Endothelial cell (in vitro differentiated cells): ENCODE data around the gene SMIM20. TPM values are rescaled to one million over a fixed set of nuclear protein-coding genes. Genes with fewer than 3 reads are reported as not detected.

Experiments
- DNase-seq: peaks from one replicate; pipeline ENCODE4 v3.0.0; 2021; ENCODE audit warnings: low spot score
- H3K27ac Mint-ChIP-seq: one replicate; pipeline ENCODE4 v1.8.0; 2021; ENCODE audit warnings: mixed read lengths, inconsistent platforms; ENCODE audit not compliant: unreplicated experiment
- H3K27me3 Mint-ChIP-seq: one replicate; pipeline ENCODE4 v1.8.0; 2021; ENCODE audit warnings: mild to moderate bottlenecking, moderate library complexity, mixed read lengths, inconsistent platforms; ENCODE audit not compliant: unreplicated experiment
- H3K36me3 Mint-ChIP-seq: one replicate; pipeline ENCODE4 v1.8.0; 2021; ENCODE audit warnings: mild to moderate bottlenecking, low read depth, mixed read lengths, inconsistent platforms; ENCODE audit not compliant: unreplicated experiment
- H3K4me1 Mint-ChIP-seq: one replicate; pipeline ENCODE4 v1.8.0; 2021; ENCODE audit warnings: mild to moderate bottlenecking, mixed read lengths, inconsistent platforms; ENCODE audit not compliant: unreplicated experiment
- H3K4me3 Mint-ChIP-seq: one replicate; pipeline ENCODE4 v1.8.0; 2021; ENCODE audit warnings: mild to moderate bottlenecking, mixed read lengths, inconsistent platforms; ENCODE audit not compliant: unreplicated experiment
- H3K9me3 Mint-ChIP-seq: one replicate; pipeline ENCODE4 v1.8.0; 2021; ENCODE audit warnings: mixed read lengths, inconsistent platforms; ENCODE audit not compliant: unreplicated experiment
- total RNA-seq: library from RNA; stranded (reverse); fragmentation: NEBNext Ultra II Directional; extraction: Animal tissue kit (Norgen Biotek cat#: 25700); gene quantifications from one replicate; pipeline ENCODE4 v1.2.1, GENCODE V29; 2021; ENCODE audit not compliant: unreplicated experiment
- TF ChIP-seq, protein P1 (sequence below): fragments of 200-600 bp; sonication (generic); IDR thresholded peaks from one replicate; pipeline ENCODE4 v1.5.0; 2021; ENCODE audit warnings: antibody characterized with exemption; ENCODE audit not compliant: unreplicated experiment

Gene SMIM20
- total RNA-seq, 1 donor from 2014 or later = 22.5 TPM

DNA sequence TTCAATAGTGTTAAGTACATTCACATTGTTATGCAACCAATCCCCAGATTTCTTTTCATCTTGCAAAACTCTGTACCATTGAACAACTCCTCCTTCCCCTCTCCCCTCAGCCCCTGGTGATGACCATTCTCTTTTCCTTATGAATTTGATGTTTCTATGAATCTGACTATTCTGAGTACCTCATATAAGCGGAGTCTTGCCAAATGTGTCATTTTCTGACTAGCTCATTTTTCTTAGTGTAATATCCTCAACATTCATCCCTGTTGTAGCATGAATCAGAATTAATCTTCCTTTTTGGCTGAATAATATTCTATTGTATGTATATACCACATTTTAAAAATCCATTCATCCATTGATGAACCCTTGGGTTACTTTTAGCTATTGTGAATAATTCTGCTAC lies 34.0 kb downstream of the SMIM20 start:
- Mint-ChIP-seq H3K27ac (no peak overlapping the region), H3K4me1 (peaks cover 16% of the 10 kb centered on the region), H3K4me3 (no peak overlapping the region), H3K36me3 (no peaks in the 10 kb centered on the region), H3K9me3 (no peaks in the 10 kb centered on the region), H3K27me3 (peaks cover 2% of the 10 kb centered on the region)
- DNase-seq = no peak
- TF ChIP-seq, protein P1, sequence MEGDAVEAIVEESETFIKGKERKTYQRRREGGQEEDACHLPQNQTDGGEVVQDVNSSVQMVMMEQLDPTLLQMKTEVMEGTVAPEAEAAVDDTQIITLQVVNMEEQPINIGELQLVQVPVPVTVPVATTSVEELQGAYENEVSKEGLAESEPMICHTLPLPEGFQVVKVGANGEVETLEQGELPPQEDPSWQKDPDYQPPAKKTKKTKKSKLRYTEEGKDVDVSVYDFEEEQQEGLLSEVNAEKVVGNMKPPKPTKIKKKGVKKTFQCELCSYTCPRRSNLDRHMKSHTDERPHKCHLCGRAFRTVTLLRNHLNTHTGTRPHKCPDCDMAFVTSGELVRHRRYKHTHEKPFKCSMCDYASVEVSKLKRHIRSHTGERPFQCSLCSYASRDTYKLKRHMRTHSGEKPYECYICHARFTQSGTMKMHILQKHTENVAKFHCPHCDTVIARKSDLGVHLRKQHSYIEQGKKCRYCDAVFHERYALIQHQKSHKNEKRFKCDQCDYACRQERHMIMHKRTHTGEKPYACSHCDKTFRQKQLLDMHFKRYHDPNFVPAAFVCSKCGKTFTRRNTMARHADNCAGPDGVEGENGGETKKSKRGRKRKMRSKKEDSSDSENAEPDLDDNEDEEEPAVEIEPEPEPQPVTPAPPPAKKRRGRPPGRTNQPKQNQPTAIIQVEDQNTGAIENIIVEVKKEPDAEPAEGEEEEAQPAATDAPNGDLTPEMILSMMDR = no peak

DNA sequence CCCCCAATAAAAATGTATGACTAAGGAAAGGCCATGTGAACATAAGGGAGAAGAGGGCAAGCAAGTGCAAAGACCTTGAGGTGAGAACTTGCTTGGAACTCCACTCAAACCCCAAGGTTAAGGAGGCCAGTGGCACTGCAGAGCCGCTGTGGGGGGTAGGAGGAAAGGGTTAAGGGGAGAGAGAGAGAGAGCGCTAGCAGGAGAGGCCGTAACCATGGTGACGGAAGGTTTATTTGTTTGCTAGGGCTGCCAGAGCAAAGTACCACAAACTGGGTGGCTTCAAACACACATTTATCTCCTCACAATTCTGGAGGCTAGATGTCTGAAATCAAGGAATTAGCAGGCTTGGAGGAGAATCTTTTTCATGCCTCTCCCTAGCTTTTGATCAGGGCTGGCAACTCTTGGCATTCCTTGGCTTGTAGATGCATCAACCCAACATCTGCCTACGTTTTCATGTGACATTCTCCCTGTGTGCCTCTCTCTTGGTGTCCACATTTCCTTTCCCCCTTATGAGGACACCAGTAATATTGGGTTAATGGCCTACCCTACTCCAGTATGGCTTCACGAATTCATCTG lies 35.2 kb downstream of the SMIM20 start:
- Mint-ChIP-seq H3K4me3 (no peak overlapping the region), H3K27me3 (peaks cover 2% of the 10 kb centered on the region), H3K36me3 (no peaks in the 10 kb centered on the region), H3K9me3 (no peaks in the 10 kb centered on the region), H3K27ac (no peak overlapping the region), H3K4me1 (peaks cover 16% of the 10 kb centered on the region)
- no peak for DNase-seq
- TF ChIP-seq, protein P1 = no peak

DNA sequence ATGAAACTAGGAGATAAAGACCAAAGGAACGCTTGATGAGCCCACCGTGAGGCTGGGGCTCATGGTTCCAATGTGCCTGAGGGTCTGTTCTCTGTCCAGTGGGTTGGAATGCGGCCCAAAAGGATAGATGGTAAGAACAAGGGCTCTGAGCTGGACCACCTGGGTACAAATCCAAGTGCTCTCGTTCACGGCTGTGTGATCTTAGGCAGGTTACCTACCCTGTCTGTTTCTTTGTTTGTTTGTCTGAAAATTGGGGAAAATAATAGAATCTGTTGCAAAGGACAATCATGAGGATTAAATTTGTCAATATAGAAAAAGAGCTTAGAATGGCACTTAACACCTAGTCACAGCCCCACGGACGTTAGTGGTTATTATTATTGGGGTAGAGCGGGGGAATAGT lies 36.0 kb downstream of the SMIM20 start:
- no peak overlapping the region for H3K4me3 Mint-ChIP-seq
- no peaks in the 10 kb centered on the region for H3K36me3 Mint-ChIP-seq
- H3K4me1 Mint-ChIP-seq = peaks cover 16% of the 10 kb centered on the region
- H3K27ac Mint-ChIP-seq = peak overlapping the region; percentile 36
- no peaks in the 10 kb centered on the region for H3K9me3 Mint-ChIP-seq
- TF ChIP-seq, protein P1 = no peak
- DNase-seq = no peak
- peaks cover 2% of the 10 kb centered on the region for H3K27me3 Mint-ChIP-seq

DNA sequence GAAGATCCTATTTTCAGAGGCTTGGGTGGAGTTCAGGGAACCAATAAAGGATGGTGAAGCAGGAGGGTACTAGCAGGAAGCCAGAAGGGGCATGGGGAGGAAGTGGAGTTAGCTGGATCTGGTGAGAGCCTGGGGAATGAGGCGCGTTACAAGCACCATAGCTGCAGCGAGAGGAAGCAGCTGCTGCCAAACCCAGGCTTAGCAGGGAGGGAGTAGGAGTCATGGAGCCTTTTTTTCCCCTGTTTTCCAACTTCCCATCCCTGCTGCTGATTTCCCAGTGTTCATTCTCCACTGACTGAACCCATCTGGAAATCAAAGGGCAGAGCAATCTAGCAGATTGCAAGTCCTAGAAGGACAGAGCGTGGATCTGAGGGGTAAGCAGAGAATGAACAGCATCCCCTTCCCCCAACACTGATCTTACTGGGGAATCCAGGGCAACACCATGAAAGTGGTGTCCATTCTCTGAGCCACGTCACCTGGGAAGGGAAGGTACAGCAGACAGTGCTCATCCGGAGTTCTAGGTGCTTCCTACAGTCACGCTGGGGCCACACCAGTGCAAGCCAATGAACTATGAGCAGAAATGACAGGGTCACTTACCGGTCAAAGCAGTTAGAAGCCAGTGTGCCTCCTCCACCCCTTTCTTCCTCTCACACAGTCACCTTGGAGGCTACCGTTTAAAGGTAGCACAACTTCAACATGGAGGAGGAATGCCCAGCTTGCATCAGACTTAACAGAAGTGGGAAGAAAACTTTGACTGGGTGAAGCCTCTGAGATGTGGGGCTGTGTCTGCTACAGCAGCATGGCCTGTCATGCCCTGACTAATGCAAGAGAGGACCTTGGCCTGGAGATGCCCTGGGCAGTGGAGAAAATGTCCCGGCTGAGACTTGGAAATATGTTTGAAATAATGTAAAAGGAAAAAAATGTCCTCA lies 36.7 kb downstream of the SMIM20 start:
- Mint-ChIP-seq H3K9me3 (no peaks in the 10 kb centered on the region), H3K4me1 (peaks cover 19% of the 10 kb centered on the region), H3K27me3 (peaks cover 2% of the 10 kb centered on the region), H3K36me3 (no peaks in the 10 kb centered on the region), H3K27ac (no peak overlapping the region), H3K4me3 (no peak overlapping the region)
- DNase-seq = no peak
- TF ChIP-seq, protein P1 = no peak
